Motor neuron (in vitro differentiated cells): Measurements from ENCODE around the gene ZNF267. TPM values are rescaled to one million over a fixed set of nuclear protein-coding genes. Genes with fewer than 3 reads are reported as not detected.
"Not testable (repeated sequence)": the region's sequence is repeated elsewhere in the genome, so short reads cannot be mapped to it uniquely, and the experiment has no call there.

Experiments used
- ATAC-seq, 8 experiments: fragments of 200-7000 bp; cut with Tn5 transposase; replicated peaks in 6 of 8; 2 replicates each; pipeline ENCODE4 v1.8.0; 2021; ENCODE audit warnings: mild to moderate bottlenecking in 8 of 8, moderate library complexity in 8 of 8
- H3K27ac ChIP-seq, 2 donors: fragments of 250-450 bp; sonication (Bioruptor Pico); 2 replicates each; pipeline ENCODE4 v1.9.0; 2021; ENCODE audit warnings: antibody characterized with exemption in 2 of 2, mild to moderate bottlenecking in 2 of 2, moderate library complexity in 1 of 2
- H3K4me1 ChIP-seq, 2 donors: fragments of 250-450 bp; sonication (Bioruptor Pico); replicated peaks in 1 of 2; 2 replicates each; pipeline ENCODE4 v1.6.1; 2021; ENCODE audit warnings: antibody characterized with exemption in 2 of 2, mild to moderate bottlenecking in 2 of 2, moderate library complexity in 1 of 2
- H3K4me3 ChIP-seq, 5 donors: fragments of 250-450 bp; sonication (Bioruptor Pico); 2 replicates each; pipeline ENCODE4 v1.9.0; 2021; ENCODE audit warnings: antibody characterized with exemption in 5 of 5, mild to moderate bottlenecking in 5 of 5, moderate library complexity in 4 of 5
- WGBS, 10 experiments: fragments of 450-650 bp; shearing (Covaris generic); methylation state at CpG; one replicate each; pipeline ENCODE4 v1.0.0; 2022; 5-methylcytosine and 5-hydroxymethylcytosine counted together
- in situ Hi-C, 9 experiments: fragments of 400-800 bp; cut with MboI; loops; one replicate each; pipeline ENCODE4 v1.15.0; 2021; ENCODE audit warnings: low sequenced_read_pairs in 9 of 9, low pct_unique_long_range_greater_than_20kb in 2 of 9; ENCODE audit not compliant: unreplicated experiment in 9 of 9
- total RNA-seq, 8 experiments: library from RNA; unstranded; fragments of 300-600 nt; gene quantifications; 2 replicates each; pipeline versions ENCODE4 v1.2.3 to v1.2.4, GENCODE V29; 2022

ZNF267 gene
- total RNA-seq, 8 experiments from 2014 or later, result 6.1 to 14.5 (median 8.8) TPM

GRCh38 chr16:31888735-31889134, 15.1 kb downstream of the ZNF267 start:
- in situ Hi-C loops, result no loop called here
- H3K27ac ChIP-seq, result no peak overlapping the region
- ATAC-seq, result no peak
- no peaks in the 10 kb centered on the region for H3K4me1 ChIP-seq
- no peak overlapping the region for H3K4me3 ChIP-seq

GRCh38 chr16:31892111-31892510, 18.5 kb downstream of the ZNF267 start:
- WGBS, 10 experiments, result 83 to 100% (median 100%) methylated on average over 1 to 3 of the region's 4 CpGs; no CpG with 5 or more reads in 3 of the 10 experiments
- ATAC-seq, H3K4me3 ChIP-seq, H3K27ac ChIP-seq, H3K4me1 ChIP-seq, in situ Hi-C loops: not testable (repeated sequence)

GRCh38 chr16:31893824-31894223, 20.2 kb downstream of the ZNF267 start:
- WGBS, 10 experiments, result 86 to 100% (median 100%) methylated on average over 1 of the region's 1 CpG; no CpG with 5 or more reads in 5 of the 10 experiments
- no peak overlapping the region for H3K4me3 ChIP-seq
- in situ Hi-C loops, result no loop called here
- no peaks in the 10 kb centered on the region for H3K4me1 ChIP-seq
- no peak overlapping the region for H3K27ac ChIP-seq
- ATAC-seq, result no peak

GRCh38 chr16:31897283-31897682, 23.7 kb downstream of the ZNF267 start:
- no peak overlapping the region for H3K27ac ChIP-seq
- in situ Hi-C loops, result no loop called here
- no peak for ATAC-seq
- H3K4me1 ChIP-seq, result no peaks in the 10 kb centered on the region
- H3K4me3 ChIP-seq, result no peak overlapping the region

- Histone ChIP-seq H3K4me3 (no peak overlapping the region), H3K4me1 (no peaks in the 10 kb centered on the region), H3K27ac (no peak overlapping the region)
- in situ Hi-C loops, result no loop called here
- WGBS, 10 experiments, result 80 to 100% (median 100%) methylated on average over 1 to 2 of the region's 2 CpGs; no CpG with 5 or more reads in 3 of the 10 experiments
- no peak for ATAC-seq
Measured at GRCh38 chr16:31899505-31899904, 25.9 kb downstream of the ZNF267 start.

- ATAC-seq, H3K4me1 ChIP-seq, in situ Hi-C loops, H3K4me3 ChIP-seq, H3K27ac ChIP-seq: not testable (repeated sequence)
- WGBS, 10 experiments, result 100% methylated on average over 2 of the region's 3 CpGs; no CpG with 5 or more reads in 9 of the 10 experiments
Measured at GRCh38 chr16:31904571-31904970, 31.0 kb downstream of the ZNF267 start.

- in situ Hi-C loops, result no loop called here
- no peak for ATAC-seq
- H3K4me1 ChIP-seq, result no peaks in the 10 kb centered on the region
- no peak overlapping the region for H3K27ac ChIP-seq
- WGBS, 10 experiments, result 100% methylated on average over 1 of the region's 1 CpG; no CpG with 5 or more reads in 7 of the 10 experiments
- H3K4me3 ChIP-seq, result no peak overlapping the region
Measured at GRCh38 chr16:31913668-31914067, 40.1 kb downstream of the ZNF267 start.

GRCh38 chr16:31916056-31916488, 42.5 kb downstream of the ZNF267 start:
- ATAC-seq, result no peak
- H3K4me1 ChIP-seq, result no peaks in the 10 kb centered on the region
- WGBS, 10 experiments, result 93 to 100% (median 100%) methylated on average over 1 to 3 of the region's 3 CpGs; no CpG with 5 or more reads in 2 of the 10 experiments
- in situ Hi-C loops, result no loop called here
- H3K27ac ChIP-seq, result no peak overlapping the region
- H3K4me3 ChIP-seq, result no peak overlapping the region

GRCh38 chr16:31920373-31920772, 46.8 kb downstream of the ZNF267 start:
- WGBS, 10 experiments, result 75 to 100% (median 90%) methylated on average over 1 to 2 of the region's 2 CpGs; no CpG with 5 or more reads in 3 of the 10 experiments
- Histone ChIP-seq H3K27ac (no peak overlapping the region), H3K4me3 (no peak overlapping the region), H3K4me1 (no peaks in the 10 kb centered on the region)
- ATAC-seq, result no peak
- in situ Hi-C loops, result no loop called here

GRCh38 chr16:31951806-31952205, 78.2 kb downstream of the ZNF267 start:
- WGBS, 10 experiments, result no CpG with 5 or more reads among the region's 1 CpG
- in situ Hi-C loops, H3K4me3 ChIP-seq, H3K4me1 ChIP-seq, H3K27ac ChIP-seq, ATAC-seq: not testable (repeated sequence)

- H3K27ac ChIP-seq, H3K4me3 ChIP-seq, in situ Hi-C loops, H3K4me1 ChIP-seq, ATAC-seq: not testable (repeated sequence)
- no CpG with 5 or more reads among the region's 3 CpGs for WGBS, 10 experiments
Measured at GRCh38 chr16:31952206-31952605, 78.6 kb downstream of the ZNF267 start.

GRCh38 chr16:31956221-31956620, 82.6 kb downstream of the ZNF267 start:
- WGBS, 10 experiments, result no CpG with 5 or more reads among the region's 8 CpGs
- H3K4me3 ChIP-seq, in situ Hi-C loops, H3K27ac ChIP-seq, H3K4me1 ChIP-seq, ATAC-seq: not testable (repeated sequence)

GRCh38 chr16:31960186-31960910, 86.7 kb downstream of the ZNF267 start:
- H3K4me1 ChIP-seq, in situ Hi-C loops, ATAC-seq, H3K27ac ChIP-seq, H3K4me3 ChIP-seq: not testable (repeated sequence)
- WGBS, 10 experiments, result 0% methylated on average over 1 of the region's 22 CpGs; no CpG with 5 or more reads in 9 of the 10 experiments
